ENCODE data around the gene PANK1. TPM values are rescaled to one million over a fixed set of nuclear protein-coding genes. Genes with fewer than 3 reads are reported as not detected.

Gene PANK1
- total and polyA plus RNA-seq, 2 of the 8 experiments (the other 6 are each of a cell fraction or from before 2014, with no cell fraction given) = 18.5 to 40.4 TPM

DNA sequence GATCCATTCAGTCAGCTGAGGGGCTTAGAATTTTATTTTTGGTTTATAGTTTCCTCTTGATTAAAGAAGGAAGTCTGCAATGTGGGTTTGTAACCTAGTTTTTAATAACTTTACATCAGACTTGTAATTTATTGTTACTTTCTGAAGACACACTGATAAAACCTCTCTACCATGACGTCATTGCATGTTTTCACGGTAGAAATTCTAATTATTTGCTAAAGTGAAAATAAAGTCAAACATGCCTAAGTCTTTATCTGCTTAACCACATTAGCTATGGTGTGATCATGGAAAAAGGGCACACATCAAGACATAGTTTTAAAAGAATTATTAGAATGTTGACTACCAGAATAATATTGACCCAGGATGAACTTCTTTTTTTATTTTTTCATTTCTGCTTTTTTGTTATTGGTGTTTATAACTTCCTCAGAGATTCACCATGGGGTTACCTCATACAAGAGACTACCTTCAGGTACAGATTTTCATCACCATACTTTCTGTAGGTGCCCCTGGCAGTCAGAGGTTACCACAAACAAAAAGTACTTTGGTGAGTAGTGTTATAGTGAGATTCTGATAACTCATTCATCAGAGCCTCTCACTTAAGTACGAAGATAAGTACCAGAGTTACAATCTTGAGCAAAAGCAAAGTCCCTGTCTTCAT, 7.0 kb upstream of the PANK1 start:
- 93% methylated on average over 3 of the region's 3 CpGs; no CpG with 5 or more reads in 1 of the 2 experiments for whole genome bisulfite sequencing, 2 experiments (ENCODE audit: extremely low coverage in 1 of 2, insufficient coverage in 1 of 2, insufficient read length in 1 of 2, insufficient replicate concordance in 2 of 2, low coverage in 1 of 2, low lambda C conversion rate in 2 of 2, missing lambda C conversion rate in 1 of 2)
- POLR2A ChIA-PET (ENCODE audit: partially characterized antibody) = interaction anchor here (1.0 to 1.3 kb wide), 2 partner anchors 8 to 23 kb away, joined by 3 read pairs; no protein-coding TSS in a partner anchor
- DNase-seq (ENCODE audit: low read depth in 1 of 2, low spot score in 2 of 2) = no peak
- no peak for TF ChIP-seq CBX5 (IDR thresholded peaks at IDR 0.05; ENCODE audit: low read depth, low read length)
- TF ChIP-seq CHD2 (IDR thresholded peaks at IDR 0.05; ENCODE audit: low read length) = no peak
- no peak for TF ChIP-seq BRCA1 (IDR thresholded peaks at IDR 0.05; ENCODE audit: low read depth, low read length)
- TF ChIP-seq GABPA (IDR thresholded peaks at IDR 0.05; ENCODE audit: borderline replicate concordance, insufficient read depth, low read length) = no peak
- no peak for TF ChIP-seq ZNF274 (IDR thresholded peaks at IDR 0.05; ENCODE audit: borderline replicate concordance, extremely low read depth, low read length)
- no peak for TF ChIP-seq JUND (IDR thresholded peaks at IDR 0.05; ENCODE audit: low read length)
- TF ChIP-seq KDM4A (IDR thresholded peaks at IDR 0.05; ENCODE audit: low read depth, low read length, severe bottlenecking) = no peak
- no peak for TF ChIP-seq SP2 (IDR thresholded peaks at IDR 0.05; ENCODE audit: low read length)
- no peak for TF ChIP-seq CTBP2 (IDR thresholded peaks at IDR 0.05; ENCODE audit: borderline replicate concordance, insufficient read depth, insufficient read length, low read length)
- TF ChIP-seq EP300 (IDR thresholded peaks at IDR 0.05; ENCODE audit: borderline replicate concordance in 1 of 2, low read depth in 2 of 2, low read length in 2 of 2) = no peak
- no peak for TF ChIP-seq EGR1 (IDR thresholded peaks at IDR 0.05; ENCODE audit: borderline replicate concordance, low read depth, low read length)
- no peak for TF ChIP-seq RFX5 (IDR thresholded peaks at IDR 0.05; ENCODE audit: borderline replicate concordance, low read depth, low read length)
- no peak for TF ChIP-seq CREB1 (IDR thresholded peaks at IDR 0.05)
- no peak for TF ChIP-seq SP1 (IDR thresholded peaks at IDR 0.05; ENCODE audit: low read depth, low read length)

More for the DNA sequence above, 7.0 kb upstream of the PANK1 start:
- H2BK120ac ChIP-seq (replicated peaks; ENCODE audit: low read depth, low read length) = no peak overlapping the region
- H3K23ac ChIP-seq (ENCODE audit: insufficient read length) = no peak overlapping the region
- H3K14ac ChIP-seq (ENCODE audit: insufficient read length) = no peak overlapping the region
- H4K20me1 ChIP-seq (replicated peaks in 1 of 2; ENCODE audit: control insufficient read depth in 1 of 2, insufficient read depth in 2 of 2, low read length in 2 of 2) = no peaks in the 10 kb centered on the region
- no peak overlapping the region for H3K27ac ChIP-seq (ENCODE audit: low read depth, low read length)
- FAIRE-seq = no peak
- H3K9ac ChIP-seq (replicated peaks in 1 of 4; ENCODE audit: extremely low read depth in 1 of 4, low read depth in 3 of 4, low read length in 3 of 4) = no peak overlapping the region
- no peak overlapping the region for H4K5ac ChIP-seq (ENCODE audit: insufficient read length, low read depth, low read length)
- no peaks in the 10 kb centered on the region for H3K23me2 ChIP-seq (ENCODE audit: low read depth, low read length)
- H3K79me2 ChIP-seq (ENCODE audit: control insufficient read depth in 1 of 2, insufficient read depth in 2 of 2, low read length in 2 of 2) = no peaks in the 10 kb centered on the region
- H4K91ac ChIP-seq (replicated peaks; ENCODE audit: insufficient read length, low read length) = no peak overlapping the region
- no peak overlapping the region for H2AK5ac ChIP-seq (ENCODE audit: low read depth, low read length)
- no peak overlapping the region for H3K56ac ChIP-seq (replicated peaks; ENCODE audit: insufficient read length, low read depth, low read length)
- no peak overlapping the region for H3K4me3 ChIP-seq (ENCODE audit: extremely low read depth in 1 of 4, insufficient read depth in 2 of 4, low read depth in 3 of 4, low read length in 4 of 4)
- no peak overlapping the region for H3K4ac ChIP-seq (replicated peaks; ENCODE audit: insufficient read length, low read depth, low read length)
- H2BK5ac ChIP-seq (ENCODE audit: low read depth, low read length) = no peak overlapping the region
- H2AFZ ChIP-seq (ENCODE audit: low read length) = no peak overlapping the region
- no peak overlapping the region for H3K18ac ChIP-seq (ENCODE audit: extremely low read depth, low read length)
- H3K4me1 ChIP-seq (replicated peaks in 1 of 4; ENCODE audit: control insufficient read depth in 3 of 4, insufficient read depth in 4 of 4, low read length in 3 of 4) = no peaks in the 10 kb centered on the region; a peak in 3 of 7 replicates
- H2BK15ac ChIP-seq (ENCODE audit: low read length) = no peak overlapping the region
- peaks cover 13 to 20% of the 10 kb centered on the region in 2 experiments; a peak in 1 of 4 replicates for H3K9me3 ChIP-seq (ENCODE audit: insufficient read depth in 2 of 2, low read depth in 1 of 2, low read length in 1 of 2)
- no peaks in the 10 kb centered on the region for H3K79me1 ChIP-seq (ENCODE audit: low read depth, low read length)
- CTCF ChIA-PET (ENCODE audit: partially characterized antibody) = no interaction called here
- H3K4me2 ChIP-seq (ENCODE audit: insufficient read depth in 1 of 2, low read depth in 2 of 2, low read length in 2 of 2) = no peak overlapping the region
- no peak overlapping the region for H4K8ac ChIP-seq (ENCODE audit: extremely low read depth, insufficient read depth, low read length)
- no peak overlapping the region for H2BK12ac ChIP-seq (ENCODE audit: low read depth, low read length)
- peaks cover 0 to 6% (median 2%) of the 10 kb centered on the region in 4 experiments; a peak in 2 of 8 replicates for H3K36me3 ChIP-seq (ENCODE audit: control insufficient read depth in 2 of 4, insufficient read depth in 4 of 4, low read length in 3 of 4)
- no peak overlapping the region for H2BK20ac ChIP-seq (ENCODE audit: low read length)
- no peaks in the 10 kb centered on the region for H3K27me3 ChIP-seq (replicated peaks in 1 of 4; ENCODE audit: control insufficient read depth in 3 of 4, extremely low read depth in 1 of 4, insufficient read depth in 3 of 4, low read length in 3 of 4)

Data from H1 (cell line).